Measurements from ENCODE around the gene ABCC4. TPM values are rescaled to one million over a fixed set of nuclear protein-coding genes. Genes with fewer than 3 reads are reported as not detected.

ABCC4 gene
- total and polyA plus RNA-seq, 2 experiments from 2014 or later = 9.8 to 23.3 TPM

DNA sequence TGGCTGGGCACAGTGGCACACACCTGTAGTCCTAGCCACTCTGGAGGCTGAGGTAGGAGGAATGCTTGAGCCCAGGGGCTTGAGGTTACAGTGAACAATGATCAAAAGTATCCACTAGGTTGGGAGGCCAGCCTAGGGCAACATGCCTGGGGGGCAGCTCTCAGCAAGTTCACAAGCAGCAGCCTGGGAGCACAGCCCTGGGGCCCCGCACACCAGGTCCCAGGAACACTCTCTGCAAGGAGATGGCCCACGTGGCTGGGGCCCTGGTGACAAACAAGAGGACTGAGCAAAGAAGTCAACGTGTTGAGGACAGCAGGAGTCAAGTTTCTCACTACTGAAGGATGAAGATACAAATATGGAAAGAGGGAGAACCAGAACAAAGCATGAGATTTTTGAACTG, 39.3 kb downstream of the ABCC4 start:
- Histone ChIP-seq H3K9me3 (ENCODE audit: low read depth) (no peaks in the 10 kb centered on the region), H3K79me2 (peaks cover 31% of the 10 kb centered on the region), H3K4me2 (no peak overlapping the region), H3K27me3 (no peaks in the 10 kb centered on the region), H2AFZ (no peak overlapping the region), H3K4me3 (no peak overlapping the region), H3K9me2 (replicated peaks; ENCODE audit: insufficient read depth) (no peaks in the 10 kb centered on the region), H3K4me1 (ENCODE audit: insufficient read depth) (peaks cover 11% of the 10 kb centered on the region), H4K20me1 (ENCODE audit: insufficient read depth, poor library complexity, severe bottlenecking) (no peaks in the 10 kb centered on the region), H3K27ac (no peak overlapping the region), H3K36me3 (replicated peaks; ENCODE audit: insufficient read depth, low read depth) (no peaks in the 10 kb centered on the region)
- 65% methylated on average over 3 of the region's 3 CpGs for WGBS (ENCODE audit: low lambda C conversion rate, missing lambda C conversion rate)
- TF ChIP-seq EZH2phosphoT487 (IDR thresholded peaks at IDR 0.05; ENCODE audit: low read depth, severe bottlenecking, unreplicated experiment) (no peak), EZH2 (IDR thresholded peaks at IDR 0.05; ENCODE audit: borderline replicate concordance) (no peak)
- TF ChIP-seq, protein P1, sequence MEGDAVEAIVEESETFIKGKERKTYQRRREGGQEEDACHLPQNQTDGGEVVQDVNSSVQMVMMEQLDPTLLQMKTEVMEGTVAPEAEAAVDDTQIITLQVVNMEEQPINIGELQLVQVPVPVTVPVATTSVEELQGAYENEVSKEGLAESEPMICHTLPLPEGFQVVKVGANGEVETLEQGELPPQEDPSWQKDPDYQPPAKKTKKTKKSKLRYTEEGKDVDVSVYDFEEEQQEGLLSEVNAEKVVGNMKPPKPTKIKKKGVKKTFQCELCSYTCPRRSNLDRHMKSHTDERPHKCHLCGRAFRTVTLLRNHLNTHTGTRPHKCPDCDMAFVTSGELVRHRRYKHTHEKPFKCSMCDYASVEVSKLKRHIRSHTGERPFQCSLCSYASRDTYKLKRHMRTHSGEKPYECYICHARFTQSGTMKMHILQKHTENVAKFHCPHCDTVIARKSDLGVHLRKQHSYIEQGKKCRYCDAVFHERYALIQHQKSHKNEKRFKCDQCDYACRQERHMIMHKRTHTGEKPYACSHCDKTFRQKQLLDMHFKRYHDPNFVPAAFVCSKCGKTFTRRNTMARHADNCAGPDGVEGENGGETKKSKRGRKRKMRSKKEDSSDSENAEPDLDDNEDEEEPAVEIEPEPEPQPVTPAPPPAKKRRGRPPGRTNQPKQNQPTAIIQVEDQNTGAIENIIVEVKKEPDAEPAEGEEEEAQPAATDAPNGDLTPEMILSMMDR (IDR thresholded peaks at IDR 0.05; ENCODE audit: poor library complexity) = no peak
- no peak for DNase-seq (ENCODE audit: low spot score)

DNA sequence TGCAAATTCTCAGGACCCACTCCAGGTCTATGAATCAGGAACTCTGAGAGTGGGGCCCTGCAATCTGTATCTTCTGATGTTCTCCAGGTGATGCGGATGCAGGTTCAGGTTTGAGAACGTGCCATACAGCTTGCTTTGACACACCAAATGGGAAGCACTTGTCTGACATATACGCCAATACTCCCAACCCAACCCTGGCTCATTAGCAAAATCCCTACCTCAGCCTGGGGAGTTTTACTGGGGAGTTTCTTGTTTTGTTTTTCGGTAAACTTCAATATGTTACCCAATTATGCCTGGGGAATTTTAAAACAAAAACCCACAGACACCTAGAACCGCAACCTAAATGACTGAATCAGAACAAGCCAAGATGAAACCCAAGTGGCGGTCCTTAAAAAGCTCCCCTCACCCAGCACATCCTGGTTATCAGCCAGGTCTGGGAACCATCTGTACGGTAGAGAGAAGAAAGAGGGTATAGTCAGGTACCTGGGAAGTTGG, 41.2 kb downstream of the ABCC4 start:
- WGBS (ENCODE audit: low lambda C conversion rate, missing lambda C conversion rate) = 97% methylated on average over 7 of the region's 7 CpGs
- H3K4me2 ChIP-seq = no peak overlapping the region
- DNase-seq (ENCODE audit: low spot score) = no peak

DNA sequence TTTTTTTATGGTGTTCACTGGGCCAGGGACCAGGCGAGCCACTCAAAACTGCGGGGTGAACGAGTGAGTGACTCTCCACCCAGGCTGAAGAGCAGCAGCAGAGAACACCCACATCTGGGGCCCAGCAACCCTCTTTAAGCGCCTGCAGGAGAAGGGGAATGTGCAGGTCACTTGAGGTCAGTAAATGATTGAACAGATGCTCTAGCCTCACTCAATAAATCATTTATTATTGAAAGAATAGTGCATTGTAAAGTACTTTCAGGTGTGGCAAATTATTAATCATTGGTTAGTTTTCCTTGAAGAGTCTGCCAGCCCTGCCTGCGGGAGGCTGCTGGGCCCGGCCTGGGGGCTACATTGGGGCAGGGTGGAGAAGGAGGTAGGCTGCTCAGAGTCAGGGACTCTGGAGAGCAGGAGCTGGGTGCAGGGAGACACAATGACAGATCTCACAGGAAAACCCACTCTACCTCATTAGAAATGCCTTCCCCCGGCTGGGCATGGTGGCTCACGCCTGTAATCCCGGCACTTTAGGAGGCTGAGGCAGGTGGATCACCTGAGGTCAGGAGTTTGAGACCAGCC, 42.5 kb downstream of the ABCC4 start:
- peak overlapping the region; percentile 27 for H3K27ac ChIP-seq
- WGBS (ENCODE audit: low lambda C conversion rate, missing lambda C conversion rate) = 60% methylated on average over 9 of the region's 9 CpGs

More for the DNA sequence above, 41.2 kb downstream of the ABCC4 start:
- Histone ChIP-seq H3K9me2 (replicated peaks; ENCODE audit: insufficient read depth) (no peaks in the 10 kb centered on the region), H3K27ac (no peak overlapping the region), H3K9me3 (ENCODE audit: low read depth) (no peaks in the 10 kb centered on the region), H4K20me1 (ENCODE audit: insufficient read depth, poor library complexity, severe bottlenecking) (no peaks in the 10 kb centered on the region), H2AFZ (no peak overlapping the region), H3K27me3 (no peaks in the 10 kb centered on the region), H3K4me3 (no peak overlapping the region), H3K79me2 (peaks cover 36% of the 10 kb centered on the region), H3K4me1 (ENCODE audit: insufficient read depth) (peaks cover 9% of the 10 kb centered on the region), H3K36me3 (replicated peaks; ENCODE audit: insufficient read depth, low read depth) (no peaks in the 10 kb centered on the region)
- TF ChIP-seq, protein P1 (IDR thresholded peaks at IDR 0.05; ENCODE audit: poor library complexity) = no peak
- TF ChIP-seq EZH2phosphoT487 (IDR thresholded peaks at IDR 0.05; ENCODE audit: low read depth, severe bottlenecking, unreplicated experiment) = no peak
- no peak for TF ChIP-seq EZH2 (IDR thresholded peaks at IDR 0.05; ENCODE audit: borderline replicate concordance)

More for the DNA sequence above, 42.5 kb downstream of the ABCC4 start:
- TF ChIP-seq, protein P1 (IDR thresholded peaks at IDR 0.05; ENCODE audit: poor library complexity) = no peak
- TF ChIP-seq EZH2phosphoT487 (IDR thresholded peaks at IDR 0.05; ENCODE audit: low read depth, severe bottlenecking, unreplicated experiment) (no peak), EZH2 (IDR thresholded peaks at IDR 0.05; ENCODE audit: borderline replicate concordance) (no peak)
- Histone ChIP-seq H3K9me2 (replicated peaks; ENCODE audit: insufficient read depth) (no peaks in the 10 kb centered on the region), H3K9me3 (ENCODE audit: low read depth) (no peaks in the 10 kb centered on the region), H4K20me1 (ENCODE audit: insufficient read depth, poor library complexity, severe bottlenecking) (no peaks in the 10 kb centered on the region), H3K27me3 (no peaks in the 10 kb centered on the region), H3K4me2 (no peak overlapping the region), H3K36me3 (replicated peaks; ENCODE audit: insufficient read depth, low read depth) (no peaks in the 10 kb centered on the region), H3K79me2 (peaks cover 33% of the 10 kb centered on the region), H2AFZ (no peak overlapping the region), H3K4me3 (no peak overlapping the region), H3K4me1 (ENCODE audit: insufficient read depth) (peaks cover 9% of the 10 kb centered on the region)
- DNase-seq (ENCODE audit: low spot score) = peak; percentile 39

Data from hepatocyte (in vitro differentiated cells).